ENCODE measurements around the gene ZNF462. TPM values are rescaled to one million over a fixed set of nuclear protein-coding genes. Genes with fewer than 3 reads are reported as not detected.

The ZNF462 gene
- total RNA-seq, 1 donor from 2014 or later = 28.5 TPM

- TF ChIP-seq POLR2AphosphoS5 (IDR thresholded peaks at IDR 0.05; ENCODE audit: insufficient read depth in 1 of 2, low read depth in 1 of 2) = no peak
- TF ChIP-seq POLR2A (IDR thresholded peaks at IDR 0.05) = no peak
- TF ChIP-seq, protein P1, sequence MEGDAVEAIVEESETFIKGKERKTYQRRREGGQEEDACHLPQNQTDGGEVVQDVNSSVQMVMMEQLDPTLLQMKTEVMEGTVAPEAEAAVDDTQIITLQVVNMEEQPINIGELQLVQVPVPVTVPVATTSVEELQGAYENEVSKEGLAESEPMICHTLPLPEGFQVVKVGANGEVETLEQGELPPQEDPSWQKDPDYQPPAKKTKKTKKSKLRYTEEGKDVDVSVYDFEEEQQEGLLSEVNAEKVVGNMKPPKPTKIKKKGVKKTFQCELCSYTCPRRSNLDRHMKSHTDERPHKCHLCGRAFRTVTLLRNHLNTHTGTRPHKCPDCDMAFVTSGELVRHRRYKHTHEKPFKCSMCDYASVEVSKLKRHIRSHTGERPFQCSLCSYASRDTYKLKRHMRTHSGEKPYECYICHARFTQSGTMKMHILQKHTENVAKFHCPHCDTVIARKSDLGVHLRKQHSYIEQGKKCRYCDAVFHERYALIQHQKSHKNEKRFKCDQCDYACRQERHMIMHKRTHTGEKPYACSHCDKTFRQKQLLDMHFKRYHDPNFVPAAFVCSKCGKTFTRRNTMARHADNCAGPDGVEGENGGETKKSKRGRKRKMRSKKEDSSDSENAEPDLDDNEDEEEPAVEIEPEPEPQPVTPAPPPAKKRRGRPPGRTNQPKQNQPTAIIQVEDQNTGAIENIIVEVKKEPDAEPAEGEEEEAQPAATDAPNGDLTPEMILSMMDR (IDR thresholded peaks at IDR 0.05) = no peak
- Histone ChIP-seq H3K4me3 (no peak overlapping the region), H3K27me3 (no peaks in the 10 kb centered on the region), H3K4me1 (no peaks in the 10 kb centered on the region), H3K27ac (no peak overlapping the region), H3K36me3 (no peaks in the 10 kb centered on the region), H3K9me3 (no peaks in the 10 kb centered on the region)
- intact Hi-C loops (cut with DNase I) = no loop called here
- DNase-seq (ENCODE audit: extremely low spot score in 2 of 2) = no peak
These were observed 100.7 kb downstream of the ZNF462 start for GRCh38 chr9:106963684-106964083.

GRCh38 chr9:106964329-106964728 lies 101.4 kb downstream of the ZNF462 start:
- TF ChIP-seq POLR2AphosphoS5 (IDR thresholded peaks at IDR 0.05; ENCODE audit: insufficient read depth in 1 of 2, low read depth in 1 of 2) (no peak), POLR2A (IDR thresholded peaks at IDR 0.05) (no peak)
- no peak for DNase-seq (ENCODE audit: extremely low spot score in 2 of 2)
- Histone ChIP-seq H3K4me3 (no peak overlapping the region), H3K27ac (no peak overlapping the region), H3K9me3 (no peaks in the 10 kb centered on the region), H3K36me3 (no peaks in the 10 kb centered on the region), H3K27me3 (no peaks in the 10 kb centered on the region), H3K4me1 (no peaks in the 10 kb centered on the region)
- intact Hi-C loops (cut with DNase I) = no loop called here

DNA sequence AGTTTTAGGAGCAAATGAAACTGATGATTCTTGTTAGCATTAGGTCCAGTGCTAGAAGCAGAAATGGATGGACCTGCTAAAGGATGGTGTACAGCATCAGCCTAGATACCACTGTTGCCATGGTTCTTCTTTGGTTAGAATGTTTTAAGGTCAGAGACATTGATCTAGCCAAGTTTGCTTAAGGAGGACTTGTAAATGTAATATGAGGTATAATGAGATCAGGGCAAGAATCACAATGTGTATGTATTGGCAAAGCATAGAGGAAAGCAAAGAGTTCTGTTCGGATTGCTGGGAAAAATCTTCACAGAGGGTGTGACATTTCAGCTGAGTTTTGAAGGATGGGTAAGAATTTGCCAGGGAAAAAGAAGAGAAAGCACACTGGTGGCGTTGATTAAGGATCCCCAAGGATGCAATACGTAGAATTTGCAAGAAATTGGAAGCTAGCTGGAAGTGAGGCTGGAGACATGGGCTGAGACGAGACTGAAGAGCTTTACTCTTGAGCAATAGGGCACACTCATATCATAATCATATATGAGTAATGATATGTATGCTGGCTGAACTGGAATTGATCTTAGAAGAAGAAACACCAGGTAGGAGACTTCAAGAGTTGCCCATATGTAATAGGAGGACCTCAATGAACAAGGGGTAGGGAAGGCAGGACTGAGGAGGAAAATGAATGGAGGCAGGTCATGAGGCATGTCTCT lies 102.0 kb downstream of the ZNF462 start:
- Histone ChIP-seq H3K27me3 (no peaks in the 10 kb centered on the region), H3K4me1 (no peaks in the 10 kb centered on the region), H3K4me3 (no peak overlapping the region), H3K27ac (no peak overlapping the region), H3K9me3 (no peaks in the 10 kb centered on the region), H3K36me3 (no peaks in the 10 kb centered on the region)
- TF ChIP-seq POLR2A (IDR thresholded peaks at IDR 0.05) (no peak), POLR2AphosphoS5 (IDR thresholded peaks at IDR 0.05; ENCODE audit: insufficient read depth in 1 of 2, low read depth in 1 of 2) (no peak)
- TF ChIP-seq, protein P1 (IDR thresholded peaks at IDR 0.05) = no peak
- intact Hi-C loops (cut with DNase I) = no loop called here
- DNase-seq (ENCODE audit: extremely low spot score in 2 of 2) = no peak

GRCh38 chr9:106966481-106966880 lies 103.5 kb downstream of the ZNF462 start:
- TF ChIP-seq POLR2AphosphoS5 (IDR thresholded peaks at IDR 0.05; ENCODE audit: insufficient read depth in 1 of 2, low read depth in 1 of 2) = no peak
- no peak for TF ChIP-seq POLR2A (IDR thresholded peaks at IDR 0.05)
- no peaks in the 10 kb centered on the region for H3K9me3 ChIP-seq
- no peaks in the 10 kb centered on the region for H3K4me1 ChIP-seq
- no peaks in the 10 kb centered on the region for H3K36me3 ChIP-seq
- H3K27me3 ChIP-seq = no peaks in the 10 kb centered on the region
- DNase-seq (ENCODE audit: extremely low spot score in 2 of 2) = no peak
- H3K27ac ChIP-seq = no peak overlapping the region
- H3K4me3 ChIP-seq = no peak overlapping the region
- intact Hi-C loops (cut with DNase I) = no loop called here

- Histone ChIP-seq H3K4me1 (no peaks in the 10 kb centered on the region), H3K27me3 (no peaks in the 10 kb centered on the region), H3K4me3 (no peak overlapping the region), H3K27ac (no peak overlapping the region), H3K36me3 (peaks cover 0 to 29% of the 10 kb centered on the region in 2 donors), H3K9me3 (no peaks in the 10 kb centered on the region)
- TF ChIP-seq POLR2AphosphoS5 (IDR thresholded peaks at IDR 0.05; ENCODE audit: insufficient read depth in 1 of 2, low read depth in 1 of 2) (no peak), POLR2A (IDR thresholded peaks at IDR 0.05) (no peak)
- TF ChIP-seq, protein P1 (IDR thresholded peaks at IDR 0.05) = no peak
- intact Hi-C loops (cut with DNase I) = no loop called here
- DNase-seq (ENCODE audit: extremely low spot score in 2 of 2) = no peak
These were observed 106.7 kb downstream of the ZNF462 start for GRCh38 chr9:106969696-106970095.

- intact Hi-C loops (cut with DNase I) = no loop called here
- H3K27ac ChIP-seq = no peak overlapping the region
- H3K4me1 ChIP-seq = no peaks in the 10 kb centered on the region
- no peak overlapping the region for H3K4me3 ChIP-seq
- no peaks in the 10 kb centered on the region for H3K9me3 ChIP-seq
- H3K27me3 ChIP-seq = no peaks in the 10 kb centered on the region
- peaks cover 0 to 36% of the 10 kb centered on the region in 2 donors for H3K36me3 ChIP-seq
- DNase-seq (ENCODE audit: extremely low spot score in 2 of 2) = no peak
- TF ChIP-seq POLR2A (IDR thresholded peaks at IDR 0.05) (no peak), POLR2AphosphoS5 (IDR thresholded peaks at IDR 0.05; ENCODE audit: insufficient read depth in 1 of 2, low read depth in 1 of 2) (no peak)
- TF ChIP-seq, protein P1 (IDR thresholded peaks at IDR 0.05) = no peak
These were observed 107.4 kb downstream of the ZNF462 start for GRCh38 chr9:106970219-106970975.

Data from vagina (tissue), 2 donors.